HG02884 (cell line): ENCODE measurements around the gene SMCR8.
"Not testable (repeated sequence)": the region's sequence is repeated elsewhere in the genome, so short reads cannot be mapped to it uniquely, and the experiment has no call there.

ENCODE experiments used
- ATAC-seq: cut with Tn5 transposase; IDR thresholded peaks from one replicate; pipeline ENCODE4 v1.9.1; 2021; ENCODE audit warnings: mild to moderate bottlenecking, moderate library complexity; ENCODE audit not compliant: unreplicated experiment

The SMCR8 gene

DNA sequence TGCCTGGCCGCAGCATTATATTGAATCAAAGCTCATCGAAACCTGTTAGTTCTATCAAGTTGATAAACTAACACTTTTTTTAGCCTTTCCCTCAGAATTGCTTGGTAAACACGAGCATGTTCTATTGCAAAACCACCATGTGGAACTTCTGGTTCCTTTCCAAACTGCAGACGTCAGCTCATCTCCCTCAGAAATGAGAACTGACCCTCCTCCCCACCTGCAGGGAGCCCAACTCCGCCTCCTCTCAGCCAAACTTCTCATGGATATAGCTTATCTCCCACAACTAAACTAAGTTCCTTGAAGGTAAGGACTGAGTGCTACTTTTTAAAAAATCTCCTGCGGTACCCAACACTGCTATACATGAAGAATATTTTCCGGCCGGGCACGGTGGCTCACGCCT is 41.5 kb downstream of the SMCR8 start:
- no peak for ATAC-seq

DNA sequence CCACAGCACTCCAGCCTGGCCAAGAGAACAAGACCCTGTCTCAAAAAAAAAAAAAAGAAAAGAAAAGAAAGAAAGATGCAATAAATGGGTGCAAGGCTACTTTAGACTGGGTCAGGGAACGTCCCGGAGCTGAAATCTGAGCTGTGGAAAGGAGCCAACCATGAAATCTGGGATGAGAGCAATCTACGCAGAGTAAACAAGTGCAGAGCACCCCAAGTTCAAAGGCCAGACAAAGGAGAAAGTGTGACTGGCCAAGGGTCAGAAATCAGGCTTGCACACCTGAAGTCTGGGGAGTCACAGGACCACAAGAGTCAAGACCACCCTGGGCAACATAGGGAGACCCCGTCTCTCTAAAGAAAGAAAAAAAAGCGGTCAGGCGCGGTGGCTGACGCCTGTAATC is 45.4 kb downstream of the SMCR8 start:
- ATAC-seq: no peak

DNA sequence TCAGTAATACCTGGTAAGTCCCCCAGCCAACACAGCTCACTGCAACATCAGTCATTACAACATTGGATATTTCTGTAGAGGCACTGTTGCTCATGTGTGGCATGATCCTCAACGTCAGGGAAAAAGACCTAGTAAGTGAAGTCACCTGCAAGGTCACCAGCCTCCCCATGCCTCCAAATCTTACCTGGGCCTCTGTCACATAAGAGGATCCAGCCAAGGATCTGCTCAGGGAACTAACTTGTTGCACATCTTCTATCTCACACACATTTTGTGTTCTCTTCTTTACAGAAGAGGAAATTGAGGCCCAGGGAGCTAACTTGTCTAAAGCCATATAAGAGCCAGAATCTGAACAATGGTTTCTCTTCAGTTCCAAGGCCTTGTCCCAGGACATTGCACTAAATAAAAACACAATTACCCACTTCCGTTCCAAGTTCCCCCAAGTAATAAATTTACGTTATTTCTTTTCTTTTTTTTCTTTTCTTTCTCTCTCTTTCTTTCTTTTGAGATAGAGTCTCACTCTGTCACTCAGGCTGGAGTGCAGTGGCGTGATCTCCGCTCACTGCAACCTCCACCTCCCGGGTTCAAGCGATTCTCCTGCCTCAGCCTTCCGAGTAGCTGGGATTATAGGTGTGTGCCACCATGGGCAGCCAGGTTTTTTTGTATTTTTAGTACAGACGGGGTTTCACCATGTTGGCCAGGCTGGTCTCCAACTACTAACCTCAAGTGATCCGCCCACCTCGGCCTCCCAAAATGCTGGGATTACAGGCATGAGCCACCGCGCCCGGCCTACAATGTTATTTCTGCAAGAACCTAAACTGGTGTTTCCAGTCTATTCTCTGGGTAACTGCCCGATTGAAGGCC is 47.0 kb downstream of the SMCR8 start:
- ATAC-seq: no peak

DNA sequence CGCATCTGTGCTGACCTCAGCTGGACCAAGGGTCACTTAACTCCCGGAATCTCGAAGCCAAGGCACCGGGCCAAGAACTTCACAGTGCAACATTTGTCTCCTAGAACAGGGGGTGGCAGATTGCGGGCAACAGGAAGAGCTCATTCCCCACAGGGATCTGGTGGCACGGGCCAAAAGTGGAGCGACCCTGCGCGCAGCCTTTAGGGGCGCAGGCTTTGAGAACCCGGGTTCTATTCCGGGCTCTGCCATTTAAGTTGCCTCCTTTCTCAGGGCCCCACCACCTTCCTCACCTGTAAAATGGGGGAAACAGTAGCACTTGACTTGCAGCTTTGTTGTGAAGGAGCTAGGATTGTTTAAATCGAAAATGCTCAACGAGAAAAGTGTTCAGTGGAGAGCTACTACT is 47.6 kb downstream of the SMCR8 start:
- ATAC-seq: no peak

DNA sequence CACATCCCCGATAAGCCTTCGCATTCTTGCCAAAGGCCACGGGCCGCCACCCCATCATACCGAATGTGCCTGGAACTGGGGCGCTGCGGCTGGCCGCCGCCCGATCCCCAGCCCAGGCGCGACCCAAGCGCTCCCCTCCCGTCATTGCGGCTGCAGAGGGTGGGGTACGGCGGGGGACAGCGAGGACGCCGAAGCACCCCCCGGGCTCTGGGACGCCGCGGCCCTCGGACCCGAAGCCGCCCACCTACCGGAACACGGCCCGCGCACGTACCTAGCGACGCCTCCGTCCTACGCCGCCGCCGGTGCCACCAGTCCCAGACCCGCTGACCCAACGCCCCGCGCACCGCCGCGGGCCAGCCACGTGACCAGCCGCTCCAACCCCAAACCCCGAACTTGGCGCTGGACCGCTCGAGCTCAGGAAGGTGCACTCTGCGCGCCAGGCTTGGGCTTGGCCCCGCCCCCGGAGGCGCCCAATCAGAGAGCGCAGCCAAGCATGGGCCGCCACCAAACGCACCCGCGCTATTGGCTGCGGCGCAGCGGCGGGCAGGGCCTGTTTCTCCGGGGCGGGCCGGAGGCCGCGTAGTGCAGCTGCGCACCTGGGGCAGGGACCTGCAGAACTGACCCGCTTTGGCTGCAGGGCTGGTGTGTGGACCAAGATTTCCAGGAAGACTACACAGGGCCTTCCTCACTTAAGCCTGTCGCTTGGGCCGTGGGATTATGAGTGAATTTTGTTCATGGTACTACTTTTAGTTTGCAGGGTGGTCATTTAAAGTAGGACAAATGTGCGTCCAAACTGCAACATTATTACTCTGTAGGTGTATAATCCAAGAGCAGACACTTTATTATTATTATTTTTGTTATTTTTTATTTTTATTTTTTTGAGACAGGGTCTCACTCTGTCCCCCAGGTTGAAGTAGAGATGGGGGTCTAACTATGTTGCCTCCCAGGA is 48.3 kb downstream of the SMCR8 start, which contains the start of gene SHMT1:
SHMT1 (minus strand) TSS at position 450 of the 949 bp plus-strand sequence. CDS start 7,569 bp downstream, outside the sequence.
- ATAC-seq: peak; percentile 99

DNA sequence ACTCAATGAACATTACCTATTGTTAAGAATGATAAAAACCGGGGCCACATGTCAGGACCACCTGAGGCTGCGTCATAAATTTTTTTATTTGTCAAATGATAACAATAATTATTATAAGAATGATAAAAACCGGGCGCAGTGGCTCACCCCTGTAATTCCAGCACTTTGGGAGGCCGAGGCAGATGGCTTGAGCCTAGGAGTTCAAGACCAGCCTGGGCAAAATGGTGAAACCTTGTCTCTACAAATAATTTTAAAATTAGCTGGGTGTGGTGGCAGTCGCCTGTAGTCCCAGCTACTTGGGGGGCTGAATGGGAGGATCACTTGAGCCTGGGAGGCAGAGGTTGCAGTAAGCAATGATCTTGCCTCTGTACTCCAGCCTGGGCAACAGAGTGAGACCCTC is 49.1 kb downstream of the SMCR8 start:
- no peak for ATAC-seq

DNA sequence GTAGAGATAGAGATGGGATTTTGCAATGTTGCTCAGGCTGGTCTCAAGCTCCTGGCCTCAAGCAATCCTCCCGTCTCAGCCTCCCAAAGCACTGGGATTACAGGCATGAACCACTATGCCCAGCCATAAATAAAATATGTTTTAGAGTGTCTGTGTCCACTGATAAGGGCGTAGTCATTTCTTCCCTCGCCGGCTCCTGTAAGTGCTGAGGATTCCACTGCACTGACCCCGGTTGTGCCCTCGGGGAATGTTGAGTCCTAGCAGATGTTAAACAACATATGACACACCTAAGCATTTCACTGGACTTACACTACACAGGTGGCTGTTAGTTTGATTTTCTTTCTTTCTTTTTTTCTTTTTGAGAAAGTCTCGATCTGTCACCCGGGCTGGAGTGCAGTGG is 53.9 kb downstream of the SMCR8 start:
- ATAC-seq: no peak

DNA sequence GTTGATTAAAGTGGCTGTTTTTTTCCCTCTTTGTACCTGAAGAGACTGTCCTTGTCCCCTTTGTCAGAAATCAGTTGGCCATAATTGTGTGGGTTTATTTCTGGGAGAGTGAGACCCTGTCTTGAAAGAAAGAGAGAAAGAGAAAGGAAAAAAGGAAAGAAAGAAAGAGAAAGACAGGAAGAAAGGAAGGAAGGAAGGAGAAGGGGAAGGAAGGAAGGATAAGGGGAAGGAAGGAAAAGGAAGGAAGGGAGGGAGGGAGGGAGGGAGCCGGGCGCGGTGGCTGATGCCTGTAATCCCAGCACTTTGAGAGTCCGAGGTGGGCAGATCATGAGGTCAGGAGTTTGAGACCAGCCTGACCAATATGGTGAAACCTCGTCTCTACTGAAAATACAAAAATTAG is 55.7 kb downstream of the SMCR8 start:
- ATAC-seq: no peak

DNA sequence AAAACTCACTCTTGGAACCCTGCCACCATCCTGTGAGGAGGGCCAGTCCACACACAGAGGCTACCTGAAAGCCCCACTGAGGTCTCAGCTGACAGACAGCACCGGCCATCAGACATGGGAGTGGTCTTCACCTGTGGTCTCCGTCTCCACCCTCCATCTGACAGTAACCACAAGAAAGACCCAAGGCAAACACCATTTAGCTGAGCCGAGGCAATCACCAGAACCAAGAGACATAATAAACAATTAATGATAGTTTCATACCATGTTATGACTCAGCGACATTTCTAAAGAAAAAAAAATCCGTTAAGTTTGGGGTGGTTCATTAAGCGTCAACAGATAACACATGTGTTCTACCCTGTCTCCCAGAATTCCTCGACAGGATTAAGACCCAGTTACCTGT is 56.4 kb downstream of the SMCR8 start:
- no peak for ATAC-seq

DNA sequence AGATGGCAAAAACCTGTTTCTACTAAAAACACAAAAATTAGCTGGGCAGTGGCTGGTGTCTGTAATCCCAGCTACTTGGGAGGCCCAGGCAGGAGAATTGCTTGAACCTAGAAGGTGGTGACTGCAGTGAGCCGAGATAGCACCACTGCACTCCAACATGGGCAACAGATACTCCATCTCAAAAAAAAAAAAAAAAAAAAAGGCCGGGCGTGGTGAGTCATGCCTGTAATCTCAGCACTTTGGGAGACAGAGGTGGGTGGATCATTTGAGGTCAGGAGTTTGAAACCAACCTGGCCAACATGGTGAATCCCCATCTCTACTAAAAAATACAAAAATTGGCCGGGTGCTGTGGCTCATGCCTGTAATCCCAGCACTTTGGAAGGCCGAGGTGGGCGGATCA is 58.1 kb downstream of the SMCR8 start:
- ATAC-seq: not testable (repeated sequence)

DNA sequence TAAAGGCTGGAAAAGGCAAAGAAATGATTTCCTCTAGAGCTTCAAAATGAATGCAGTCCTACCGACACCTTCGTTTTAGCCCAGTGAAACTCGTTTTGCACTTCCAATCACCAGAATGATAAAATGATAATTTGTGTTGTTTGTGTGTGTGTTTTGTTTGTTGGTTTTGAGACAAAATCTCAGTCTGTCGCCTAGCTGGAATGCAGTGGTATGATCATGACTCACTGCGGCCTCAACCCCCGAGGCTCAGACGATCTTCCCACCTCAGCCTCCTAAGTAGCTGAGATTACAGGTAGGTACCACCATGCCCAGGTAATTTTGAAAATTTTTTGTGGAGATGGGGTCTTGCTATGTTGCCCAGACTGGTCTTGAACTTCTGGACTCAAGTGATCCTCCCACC is 59.1 kb downstream of the SMCR8 start:
- ATAC-seq: no peak
